Measurements from ENCODE around the gene CACNA2D4. TPM values are rescaled to one million over a fixed set of nuclear protein-coding genes. Genes with fewer than 3 reads are reported as not detected.

The CACNA2D4 gene
- total RNA-seq, 4 donors from 2014 or later, result 1.4 to 3.3 (median 3.0) TPM

- no peaks in the 10 kb centered on the region for H3K36me3 ChIP-seq
- ATAC-seq, result no peak
- H3K27ac ChIP-seq, result peak overlapping the region in 3 of 4 donors; percentile 26 to 45 (median 29)
- H3K27me3 ChIP-seq, result no peaks in the 10 kb centered on the region
- WGBS, 2 donors (ENCODE audit: low coverage in 1 of 2), result 69 to 91% methylated on average over 2 to 4 of the region's 6 CpGs
- H3K4me3 ChIP-seq, result no peak overlapping the region
- H3K4me1 ChIP-seq, result no peaks in the 10 kb centered on the region
- H3K9me3 ChIP-seq, result no peaks in the 10 kb centered on the region
- TF ChIP-seq CTCF (IDR thresholded peaks at IDR 0.05) (no peak), POLR2AphosphoS5 (IDR thresholded peaks at IDR 0.05) (no peak), EP300 (IDR thresholded peaks at IDR 0.05) (no peak), POLR2A (IDR thresholded peaks at IDR 0.05) (no peak)
Observed at GRCh38 chr12:1811948-1812291, 106.5 kb downstream of the CACNA2D4 start.

GRCh38 chr12:1811281-1811947 lies 107.0 kb downstream of the CACNA2D4 start:
- TF ChIP-seq POLR2A (IDR thresholded peaks at IDR 0.05), result no peak
- no peak for TF ChIP-seq CTCF (IDR thresholded peaks at IDR 0.05)
- no peak for TF ChIP-seq EP300 (IDR thresholded peaks at IDR 0.05)
- TF ChIP-seq POLR2AphosphoS5 (IDR thresholded peaks at IDR 0.05), result no peak
- ATAC-seq, result no peak
- no peaks in the 10 kb centered on the region for H3K36me3 ChIP-seq
- H3K9me3 ChIP-seq, result no peaks in the 10 kb centered on the region
- no peaks in the 10 kb centered on the region for H3K4me1 ChIP-seq
- H3K4me3 ChIP-seq, result no peak overlapping the region
- 37 to 58% methylated on average over 6 to 21 of the region's 27 CpGs for WGBS, 2 donors (ENCODE audit: low coverage in 1 of 2)
- H3K27ac ChIP-seq, result peak overlapping the region in 2 of 4 donors; percentile 35 to 45
- no peaks in the 10 kb centered on the region for H3K27me3 ChIP-seq

- TF ChIP-seq POLR2AphosphoS5 (IDR thresholded peaks at IDR 0.05), result no peak
- no peak for TF ChIP-seq POLR2A (IDR thresholded peaks at IDR 0.05)
- no peak for TF ChIP-seq EP300 (IDR thresholded peaks at IDR 0.05)
- TF ChIP-seq CTCF (IDR thresholded peaks at IDR 0.05), result no peak
- peak overlapping the region in 1 of 4 donors; percentile 45 for H3K27ac ChIP-seq
- 80 to 90% methylated on average over 2 of the region's 10 CpGs for WGBS, 2 donors (ENCODE audit: low coverage in 1 of 2)
Observed at GRCh38 chr12:1810931-1811280, 107.5 kb downstream of the CACNA2D4 start.

GRCh38 chr12:1810201-1810930 lies 108.1 kb downstream of the CACNA2D4 start:
- H3K36me3 ChIP-seq, result no peaks in the 10 kb centered on the region
- H3K4me3 ChIP-seq, result no peak overlapping the region
- no peak for TF ChIP-seq EP300 (IDR thresholded peaks at IDR 0.05)
- no peaks in the 10 kb centered on the region for H3K4me1 ChIP-seq
- H3K9me3 ChIP-seq, result no peaks in the 10 kb centered on the region
- no peaks in the 10 kb centered on the region for H3K27me3 ChIP-seq
- WGBS, 2 donors (ENCODE audit: low coverage in 1 of 2), result 84% methylated on average over 11 to 17 of the region's 21 CpGs
- no peak for ATAC-seq
- H3K27ac ChIP-seq, result peak overlapping the region in 1 of 4 donors; percentile 45

More at GRCh38 chr12:1810931-1811280, 107.5 kb downstream of the CACNA2D4 start:
- Histone ChIP-seq H3K9me3 (no peaks in the 10 kb centered on the region), H3K4me3 (no peak overlapping the region), H3K4me1 (no peaks in the 10 kb centered on the region), H3K27me3 (no peaks in the 10 kb centered on the region), H3K36me3 (no peaks in the 10 kb centered on the region)
- no peak for ATAC-seq

GRCh38 chr12:1809591-1810190 lies 108.8 kb downstream of the CACNA2D4 start:
- H3K27me3 ChIP-seq, result no peaks in the 10 kb centered on the region
- no peaks in the 10 kb centered on the region for H3K36me3 ChIP-seq
- H3K4me1 ChIP-seq, result no peaks in the 10 kb centered on the region
- TF ChIP-seq POLR2AphosphoS5 (IDR thresholded peaks at IDR 0.05), result no peak
- TF ChIP-seq POLR2A (IDR thresholded peaks at IDR 0.05), result no peak
- TF ChIP-seq CTCF (IDR thresholded peaks at IDR 0.05), result no peak
- TF ChIP-seq EP300 (IDR thresholded peaks at IDR 0.05), result no peak
- H3K4me3 ChIP-seq, result no peak overlapping the region
- WGBS, 2 donors (ENCODE audit: low coverage in 1 of 2), result 78 to 83% methylated on average over 4 to 8 of the region's 13 CpGs
- no peak overlapping the region for H3K27ac ChIP-seq
- H3K9me3 ChIP-seq, result no peaks in the 10 kb centered on the region
- no peak for ATAC-seq

Data from gastroesophageal sphincter (tissue), 4 donors.